Activated CD4-positive, alpha-beta T cell treated with anti-CD3 and anti-CD28 coated beads, Interleukin-2, amount 10 ng/mL, durations not matched to agents 7 days and 5 days (primary cell): ENCODE data around the gene SHC3. TPM values are rescaled to one million over a fixed set of nuclear protein-coding genes. Genes with fewer than 3 reads are reported as not detected.

Experiments
- CTCF ChIA-PET: fragments of 350-600 bp; sonication (Branson Sonifier 250); formaldehyde crosslinking; loops from one replicate; lab custom pipeline; 2021; ENCODE audit warnings: antibody characterized with exemption; lab: Charles Lee
- POLR2A ChIA-PET: fragments of 350-600 bp; sonication (Branson Sonifier 250); formaldehyde crosslinking; loops from one replicate; lab custom pipeline; 2021; ENCODE audit warnings: antibody characterized with exemption; lab: Charles Lee
- DNase-seq: peaks from one replicate; pipeline ENCODE4 v3.0.0-alpha.2; 2020
- H3K27ac Mint-ChIP-seq: one replicate; pipeline ENCODE4 v1.8.0; 2021; ENCODE audit warnings: mild to moderate bottlenecking, moderate library complexity, mixed read lengths
- H3K27me3 Mint-ChIP-seq: one replicate; pipeline ENCODE4 v1.8.0; 2021; ENCODE audit warnings: mixed read lengths
- H3K36me3 Mint-ChIP-seq: one replicate; pipeline ENCODE4 v1.8.0; 2021; ENCODE audit warnings: low read depth, mixed read lengths
- H3K4me1 Mint-ChIP-seq: one replicate; pipeline ENCODE4 v1.8.0; 2021; ENCODE audit warnings: mixed read lengths
- H3K4me3 Mint-ChIP-seq: one replicate; pipeline ENCODE4 v1.8.0; 2021; ENCODE audit warnings: mild to moderate bottlenecking, moderate library complexity, mixed read lengths
- H3K9me3 Mint-ChIP-seq: one replicate; pipeline ENCODE4 v1.8.0; 2021; ENCODE audit warnings: mixed read lengths
- total RNA-seq, 2 experiments: library from RNA; stranded (reverse); gene quantifications; one replicate each; pipeline ENCODE4 v1.2.3, GENCODE V29; 2021

Gene SHC3
- total RNA-seq, 2 experiments from 2014 or later: not detected

DNA sequence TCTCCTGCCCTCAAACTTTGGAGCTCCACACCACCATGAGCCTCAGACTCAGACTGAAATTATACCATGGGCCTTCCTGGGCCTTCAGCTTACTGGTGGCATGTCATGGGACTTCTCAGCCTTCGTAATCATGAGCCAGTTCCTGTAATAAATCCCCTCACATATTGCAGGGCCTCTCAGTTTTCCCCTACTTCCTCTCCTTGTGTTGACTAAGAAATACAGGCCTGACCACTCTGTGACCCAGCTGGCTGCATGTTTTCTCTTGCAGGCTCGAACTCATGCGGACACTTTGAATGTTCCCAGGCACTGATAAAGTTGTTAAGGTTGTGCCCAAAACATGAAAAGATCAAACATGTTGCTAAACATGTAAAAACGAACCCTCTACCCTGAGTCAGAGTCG is 26.2 kb upstream of the SHC3 start:
- DNase-seq: no peak
- Mint-ChIP-seq H3K36me3 (no peaks in the 10 kb centered on the region), H3K9me3 (peaks cover 11% of the 10 kb centered on the region), H3K4me1 (no peaks in the 10 kb centered on the region), H3K27ac (no peak overlapping the region), H3K4me3 (no peak overlapping the region), H3K27me3 (peaks cover 6% of the 10 kb centered on the region)
- CTCF ChIA-PET: no interaction called here
- POLR2A ChIA-PET: no interaction called here

DNA sequence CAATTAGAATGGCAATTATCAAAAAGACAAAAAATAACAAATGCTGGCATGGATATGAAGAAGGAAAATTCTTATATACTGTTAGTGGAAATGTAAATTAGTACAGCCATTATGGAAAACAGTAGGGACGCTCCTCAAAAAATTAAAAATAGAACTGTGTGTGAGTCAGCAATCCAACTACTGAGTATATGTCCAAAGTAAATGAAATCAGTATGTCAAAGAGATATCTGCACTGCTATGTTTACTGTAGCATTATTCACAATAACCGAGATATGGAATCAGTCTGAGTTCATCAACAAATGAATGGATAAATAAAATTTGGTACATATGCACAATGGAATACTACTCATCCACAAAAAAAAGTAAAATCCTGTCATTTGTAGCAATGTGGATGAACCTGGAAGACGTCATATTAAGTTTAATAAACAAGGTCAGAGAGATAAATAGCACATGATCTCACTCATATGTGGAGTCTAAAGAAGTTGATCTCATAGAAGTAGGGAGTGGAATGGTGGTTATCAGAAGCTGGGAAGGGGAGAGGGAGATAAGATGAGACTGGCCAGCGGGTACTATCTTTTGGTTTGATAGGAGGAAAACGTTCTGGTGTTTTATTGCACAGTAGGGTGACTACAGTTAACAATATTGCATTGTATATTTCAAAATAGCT is 16.6 kb upstream of the SHC3 start:
- no peaks in the 10 kb centered on the region for H3K4me1 Mint-ChIP-seq
- ChIA-PET CTCF (no interaction called here), POLR2A (no interaction called here)
- H3K36me3 Mint-ChIP-seq: no peaks in the 10 kb centered on the region
- DNase-seq: no peak
- H3K27me3 Mint-ChIP-seq: peaks cover 31% of the 10 kb centered on the region
- H3K4me3 Mint-ChIP-seq: no peak overlapping the region
- H3K27ac Mint-ChIP-seq: no peak overlapping the region
- H3K9me3 Mint-ChIP-seq: peaks cover 7% of the 10 kb centered on the region

DNA sequence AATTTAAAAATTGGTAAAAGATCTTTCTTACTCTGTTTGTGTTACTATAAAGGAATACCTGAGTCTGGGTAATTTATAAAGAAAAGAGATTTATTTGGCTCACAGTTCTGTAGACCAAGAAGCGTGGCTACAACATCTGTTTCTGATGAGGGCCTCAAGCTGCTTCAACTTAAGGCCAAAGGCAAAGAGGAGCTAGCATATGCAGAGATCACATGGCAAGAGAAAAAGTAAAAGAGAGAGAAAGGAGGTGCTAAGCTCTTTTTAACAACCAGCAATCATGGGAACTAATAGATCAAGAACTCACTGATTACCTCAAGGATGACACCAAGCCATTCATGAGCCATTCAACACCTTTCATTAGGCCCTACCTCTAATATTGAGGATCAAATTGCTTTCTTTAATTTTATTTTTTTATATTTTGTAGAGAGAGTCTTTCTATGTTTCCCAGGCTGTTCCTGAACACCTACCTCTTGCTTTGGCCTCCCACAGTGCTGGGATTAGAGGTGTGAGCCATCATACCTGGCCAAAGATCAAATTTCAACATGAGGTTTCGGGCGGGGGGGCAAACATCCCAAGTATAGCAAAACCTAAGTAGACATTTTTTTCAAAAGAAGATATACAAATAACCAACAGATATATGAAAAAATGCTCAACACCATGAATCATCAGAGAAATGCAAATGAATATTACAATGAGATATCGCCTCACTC is 16.0 kb upstream of the SHC3 start:
- Mint-ChIP-seq H3K36me3 (no peaks in the 10 kb centered on the region), H3K27me3 (peaks cover 35% of the 10 kb centered on the region), H3K9me3 (peaks cover 7% of the 10 kb centered on the region), H3K4me1 (no peaks in the 10 kb centered on the region), H3K4me3 (no peak overlapping the region), H3K27ac (no peak overlapping the region)
- ChIA-PET CTCF (no interaction called here), POLR2A (no interaction called here)
- DNase-seq: no peak

GRCh38 chr9:89191004-89191403 is 12.4 kb upstream of the SHC3 start:
- POLR2A ChIA-PET: no interaction called here
- no peak for DNase-seq
- H3K27ac Mint-ChIP-seq: no peak overlapping the region

GRCh38 chr9:89189215-89189614 is 10.6 kb upstream of the SHC3 start:
- DNase-seq: no peak
- POLR2A ChIA-PET: no interaction called here
- H3K9me3 Mint-ChIP-seq: peaks cover 3% of the 10 kb centered on the region

More at GRCh38 chr9:89191004-89191403, 12.4 kb upstream of the SHC3 start:
- CTCF ChIA-PET: no interaction called here
- H3K4me3 Mint-ChIP-seq: no peak overlapping the region
- peaks cover 3% of the 10 kb centered on the region for H3K9me3 Mint-ChIP-seq
- no peaks in the 10 kb centered on the region for H3K36me3 Mint-ChIP-seq
- H3K4me1 Mint-ChIP-seq: no peaks in the 10 kb centered on the region
- peaks cover 32% of the 10 kb centered on the region for H3K27me3 Mint-ChIP-seq

DNA sequence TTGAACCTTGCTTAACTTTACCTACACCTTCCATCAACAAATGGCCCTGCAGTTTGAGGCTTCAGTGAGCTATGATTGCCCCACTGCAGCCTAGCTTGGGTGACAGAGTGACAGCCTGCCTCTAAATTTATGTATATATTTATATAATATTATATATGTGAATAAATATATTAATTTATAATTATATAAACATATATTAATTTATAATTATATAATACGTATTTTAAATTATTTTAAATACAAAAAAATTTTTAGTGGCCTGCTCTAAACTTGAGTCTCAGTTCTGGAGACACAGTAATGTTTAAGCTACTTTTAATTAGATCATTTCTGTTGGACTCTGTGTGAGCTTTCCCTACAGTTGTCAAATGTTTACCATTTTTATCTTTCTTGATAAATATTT is 9.3 kb upstream of the SHC3 start:
- no peak overlapping the region for H3K27ac Mint-ChIP-seq
- POLR2A ChIA-PET: no interaction called here
- no peak for DNase-seq
- CTCF ChIA-PET: no interaction called here
- H3K36me3 Mint-ChIP-seq: no peaks in the 10 kb centered on the region
- no peak overlapping the region for H3K4me3 Mint-ChIP-seq
- no peaks in the 10 kb centered on the region for H3K4me1 Mint-ChIP-seq
- H3K27me3 Mint-ChIP-seq: peaks cover 30% of the 10 kb centered on the region
- H3K9me3 Mint-ChIP-seq: peaks cover 3% of the 10 kb centered on the region

More at GRCh38 chr9:89189215-89189614, 10.6 kb upstream of the SHC3 start:
- Mint-ChIP-seq H3K4me3 (no peak overlapping the region), H3K4me1 (no peaks in the 10 kb centered on the region), H3K27ac (no peak overlapping the region), H3K27me3 (peaks cover 31% of the 10 kb centered on the region), H3K36me3 (no peaks in the 10 kb centered on the region)
- CTCF ChIA-PET: no interaction called here

DNA sequence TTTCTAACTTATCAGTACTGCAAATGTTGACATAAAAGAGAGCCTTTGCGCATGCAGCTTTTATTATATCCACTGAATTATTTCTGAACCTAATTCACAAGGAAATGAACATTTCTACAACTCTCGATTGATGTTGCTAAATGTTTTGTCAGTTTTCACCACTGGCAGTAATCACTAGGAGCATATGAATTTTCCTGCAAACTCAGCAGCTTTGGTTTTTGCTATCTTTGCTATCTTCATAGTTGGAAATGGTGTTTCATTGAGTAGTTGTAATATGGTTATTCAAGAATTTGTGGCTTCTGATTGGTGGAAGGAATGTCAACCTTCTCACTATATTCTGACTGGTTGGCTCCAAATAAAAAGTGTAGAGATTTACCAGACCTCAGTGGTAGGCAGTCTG is 8.9 kb upstream of the SHC3 start:
- no peak for DNase-seq
- ChIA-PET CTCF (no interaction called here), POLR2A (no interaction called here)
- Mint-ChIP-seq H3K36me3 (no peaks in the 10 kb centered on the region), H3K9me3 (peaks cover under 1% of the 10 kb centered on the region), H3K27ac (no peak overlapping the region), H3K4me1 (no peaks in the 10 kb centered on the region), H3K27me3 (peaks cover 29% of the 10 kb centered on the region), H3K4me3 (no peak overlapping the region)

GRCh38 chr9:89186960-89187359 is 8.3 kb upstream of the SHC3 start:
- Mint-ChIP-seq H3K27ac (no peak overlapping the region), H3K27me3 (peaks cover 29% of the 10 kb centered on the region), H3K36me3 (no peaks in the 10 kb centered on the region), H3K4me1 (no peaks in the 10 kb centered on the region), H3K4me3 (no peak overlapping the region), H3K9me3 (no peaks in the 10 kb centered on the region)
- ChIA-PET POLR2A (no interaction called here), CTCF (no interaction called here)
- DNase-seq: no peak

DNA sequence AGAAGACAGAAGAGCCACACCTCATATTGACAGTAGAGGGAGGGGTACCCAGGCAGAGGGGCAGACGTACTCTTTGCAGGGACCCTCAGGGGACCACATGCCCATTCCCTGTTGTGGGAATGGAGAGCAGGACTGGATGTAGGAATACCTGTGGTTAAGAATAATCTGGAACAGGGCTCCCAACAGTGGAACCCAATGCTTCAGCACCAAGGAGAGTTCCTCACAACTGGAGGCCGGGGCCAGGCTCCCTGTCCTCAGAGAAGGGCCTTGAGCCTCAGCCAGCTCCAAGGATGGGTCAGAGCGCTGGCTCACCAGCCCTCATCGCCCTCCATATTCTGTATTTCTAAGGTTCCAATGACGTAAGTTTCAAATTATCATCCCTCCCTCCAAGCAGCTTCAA is 7.4 kb upstream of the SHC3 start:
- H3K27ac Mint-ChIP-seq: no peak overlapping the region
- no peaks in the 10 kb centered on the region for H3K4me1 Mint-ChIP-seq
- no peaks in the 10 kb centered on the region for H3K36me3 Mint-ChIP-seq
- peaks cover 29% of the 10 kb centered on the region for H3K27me3 Mint-ChIP-seq
- POLR2A ChIA-PET: no interaction called here
- CTCF ChIA-PET: no interaction called here
- DNase-seq: no peak
- H3K9me3 Mint-ChIP-seq: no peaks in the 10 kb centered on the region
- H3K4me3 Mint-ChIP-seq: no peak overlapping the region

- Mint-ChIP-seq H3K36me3 (peaks cover 4% of the 10 kb centered on the region), H3K9me3 (no peaks in the 10 kb centered on the region), H3K27ac (no peak overlapping the region), H3K4me3 (no peak overlapping the region), H3K4me1 (peaks cover 16% of the 10 kb centered on the region), H3K27me3 (peaks cover 48% of the 10 kb centered on the region)
- POLR2A ChIA-PET: no interaction called here
- CTCF ChIA-PET: no interaction called here
- DNase-seq: no peak
Measured at GRCh38 chr9:89183146-89183545, 4.5 kb upstream of the SHC3 start.

DNA sequence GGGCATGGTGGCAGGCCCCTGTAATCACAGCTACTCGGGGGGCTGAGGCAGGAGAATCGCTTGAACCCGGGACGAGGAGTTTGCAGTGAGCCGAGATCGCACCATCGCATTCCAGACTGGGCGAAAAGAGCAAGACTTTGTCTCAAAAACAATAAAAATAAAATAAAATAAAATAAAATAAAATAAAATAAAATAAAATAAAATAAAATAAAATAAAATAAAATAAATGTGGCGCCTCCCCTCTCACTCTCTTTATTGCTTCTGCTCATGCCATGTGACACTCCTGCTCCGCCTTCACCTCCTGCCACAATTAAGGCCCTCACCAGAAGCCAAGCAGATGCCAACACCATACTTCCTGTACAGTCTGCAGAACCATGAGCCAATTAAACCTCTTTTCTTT is 3.8 kb upstream of the SHC3 start:
- Mint-ChIP-seq H3K4me1 (peaks cover 16% of the 10 kb centered on the region), H3K36me3 (peaks cover 4% of the 10 kb centered on the region), H3K27me3 (peaks cover 51% of the 10 kb centered on the region), H3K4me3 (no peak overlapping the region), H3K9me3 (no peaks in the 10 kb centered on the region), H3K27ac (no peak overlapping the region)
- CTCF ChIA-PET: no interaction called here
- DNase-seq: no peak
- POLR2A ChIA-PET: no interaction called here

DNA sequence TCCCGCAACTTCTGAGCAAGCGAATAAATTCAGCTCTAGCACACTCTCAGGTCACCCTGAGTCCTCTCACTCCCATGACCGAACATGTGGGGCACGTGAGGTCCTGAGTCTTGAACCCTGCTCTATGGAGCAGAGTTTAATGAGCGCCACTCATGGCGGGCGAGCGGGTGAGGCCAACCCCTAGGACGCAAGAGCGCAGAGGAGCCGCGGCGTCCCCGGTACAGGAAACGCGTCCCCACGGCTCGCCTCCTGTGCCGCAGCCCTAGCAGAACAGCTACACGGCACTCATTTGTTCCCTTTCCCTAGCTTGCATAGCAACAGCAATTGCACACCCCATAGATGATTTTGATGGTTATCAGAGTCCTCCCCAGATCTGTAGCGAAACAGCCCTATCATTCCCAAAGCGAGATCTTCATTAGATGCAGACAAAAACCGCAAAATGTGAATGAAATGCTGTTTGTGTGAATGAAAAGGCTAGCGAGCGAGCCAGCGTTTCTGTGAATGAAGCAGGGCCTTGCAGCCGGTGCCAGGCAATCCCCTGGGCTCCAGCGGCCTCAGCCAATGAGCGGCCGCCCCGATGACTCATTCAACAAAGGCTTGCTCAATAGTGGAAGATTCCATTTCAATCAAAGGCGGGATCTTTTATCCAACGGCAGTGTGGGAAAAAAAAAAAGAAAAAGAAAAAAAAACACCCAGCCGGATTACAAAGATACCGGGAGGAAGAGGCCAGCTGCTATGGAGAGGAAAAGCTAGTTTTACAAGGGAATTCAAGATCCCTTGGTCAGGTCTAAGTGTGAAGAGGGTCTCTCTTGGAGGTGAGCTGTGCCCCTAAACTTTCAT is 1.5 kb upstream of the SHC3 start:
- CTCF ChIA-PET: no interaction called here
- H3K27me3 Mint-ChIP-seq: peaks cover 70% of the 10 kb centered on the region
- peaks cover 4% of the 10 kb centered on the region for H3K36me3 Mint-ChIP-seq
- POLR2A ChIA-PET: no interaction called here
- DNase-seq: peak; percentile 29
- no peak overlapping the region for H3K27ac Mint-ChIP-seq
- H3K4me1 Mint-ChIP-seq: peaks cover 16% of the 10 kb centered on the region
- H3K9me3 Mint-ChIP-seq: no peaks in the 10 kb centered on the region
- H3K4me3 Mint-ChIP-seq: peak overlapping the region; percentile 7

DNA sequence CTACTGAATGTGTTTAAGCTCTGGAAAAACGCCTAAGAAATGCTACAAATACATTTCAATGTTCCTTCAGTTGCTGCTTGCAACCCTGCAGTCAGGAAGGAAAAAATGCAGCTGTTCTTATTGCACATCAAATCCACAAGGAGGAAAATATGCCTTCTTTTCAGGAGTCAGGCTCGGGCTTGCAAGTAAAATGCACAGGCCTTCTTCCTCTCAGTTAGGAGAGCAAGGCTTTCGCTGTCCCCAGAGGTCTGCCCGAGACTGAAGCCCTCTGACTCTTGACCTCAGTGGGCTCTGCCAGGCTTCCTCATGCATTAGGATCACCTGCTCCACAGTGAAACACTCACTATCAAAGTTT is 899 bp upstream of the SHC3 start:
- Mint-ChIP-seq H3K4me1 (peaks cover 16% of the 10 kb centered on the region), H3K27me3 (peaks cover 74% of the 10 kb centered on the region)

More for the DNA sequence above, 899 bp upstream of the SHC3 start:
- Mint-ChIP-seq H3K36me3 (peaks cover 4% of the 10 kb centered on the region), H3K9me3 (no peaks in the 10 kb centered on the region), H3K4me3 (no peak overlapping the region), H3K27ac (no peak overlapping the region)
- ChIA-PET POLR2A (no interaction called here), CTCF (no interaction called here)
- DNase-seq: no peak
